Measurements from ENCODE around the gene KRTAP1-3. TPM values are rescaled to one million over a fixed set of nuclear protein-coding genes. Genes with fewer than 3 reads are reported as not detected.
"Not testable (repeated sequence)": the region's sequence is repeated elsewhere in the genome, so short reads cannot be mapped to it uniquely, and the experiment has no call there.

Gene KRTAP1-3
- total and polyA plus RNA-seq, 11 donors: not detected

DNA sequence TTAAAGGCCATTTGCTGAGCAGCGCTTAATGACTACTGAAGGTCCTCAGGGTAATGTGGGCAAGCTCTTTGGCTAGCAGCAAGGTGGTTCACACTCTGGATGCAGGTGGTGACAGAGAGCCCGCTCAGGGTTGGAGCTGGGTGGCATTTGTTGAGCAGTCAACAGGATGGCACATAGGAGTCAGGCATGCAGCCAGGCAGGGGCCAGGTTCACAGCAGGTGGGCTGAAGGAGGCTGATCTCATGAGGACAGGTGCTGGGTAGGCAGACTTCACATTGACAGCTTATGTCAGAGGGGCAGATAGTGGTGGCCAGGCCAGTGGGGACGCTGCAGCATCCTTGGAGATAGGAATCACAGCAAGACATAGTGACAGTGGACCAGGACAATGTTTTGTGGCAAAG, 30.3 kb downstream of the KRTAP1-3 start:
- no peaks in the 10 kb centered on the region for H3K4me1 ChIP-seq
- TF ChIP-seq CTCF (IDR thresholded peaks at IDR 0.05): no peak
- TF ChIP-seq POLR2A (IDR thresholded peaks at IDR 0.05): no peak
- no peaks in the 10 kb centered on the region for H3K9me3 ChIP-seq
- H3K4me3 ChIP-seq: no peak overlapping the region
- intact Hi-C loops (cut with DNase I): no loop called here
- no peak for DNase-seq
- 75 to 89% (median 84%) methylated on average over 3 of the region's 3 CpGs for WGBS, 4 donors
- H3K27ac ChIP-seq: no peak overlapping the region
- no peak for ATAC-seq
- peaks cover 0 to 10% (median 0%) of the 10 kb centered on the region in 9 donors for H3K27me3 ChIP-seq
- no peaks in the 10 kb centered on the region for H3K36me3 ChIP-seq

DNA sequence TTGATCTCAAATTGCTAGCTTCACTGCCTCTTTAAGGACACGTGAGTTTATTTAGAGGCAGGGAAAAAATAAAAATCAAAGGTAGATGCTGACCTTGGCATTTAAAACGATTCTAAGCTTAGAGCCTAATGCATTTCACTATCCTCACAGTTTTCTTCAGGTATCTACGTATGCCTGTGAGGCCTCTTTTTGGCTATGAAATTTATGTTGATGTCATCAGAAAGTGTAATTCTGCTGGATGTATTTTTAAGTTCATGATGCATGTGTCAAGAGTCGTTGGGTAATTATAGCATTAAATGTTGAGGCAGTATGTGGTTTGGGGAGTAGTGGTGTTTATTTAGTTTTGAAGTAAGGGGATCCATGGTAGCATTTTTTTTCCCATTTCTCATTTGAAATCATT, 30.7 kb downstream of the KRTAP1-3 start:
- ATAC-seq: no peak
- Histone ChIP-seq H3K36me3 (no peaks in the 10 kb centered on the region), H3K4me1 (no peaks in the 10 kb centered on the region), H3K27me3 (peaks cover 0 to 10% (median 0%) of the 10 kb centered on the region in 9 donors), H3K9me3 (no peaks in the 10 kb centered on the region), H3K4me3 (no peak overlapping the region), H3K27ac (no peak overlapping the region)
- 62 to 70% (median 69%) methylated on average over 4 of the region's 4 CpGs for WGBS, 4 donors
- no peak for DNase-seq
- intact Hi-C loops (cut with DNase I): no loop called here
- TF ChIP-seq CTCF (IDR thresholded peaks at IDR 0.05): no peak
- no peak for TF ChIP-seq POLR2A (IDR thresholded peaks at IDR 0.05)

DNA sequence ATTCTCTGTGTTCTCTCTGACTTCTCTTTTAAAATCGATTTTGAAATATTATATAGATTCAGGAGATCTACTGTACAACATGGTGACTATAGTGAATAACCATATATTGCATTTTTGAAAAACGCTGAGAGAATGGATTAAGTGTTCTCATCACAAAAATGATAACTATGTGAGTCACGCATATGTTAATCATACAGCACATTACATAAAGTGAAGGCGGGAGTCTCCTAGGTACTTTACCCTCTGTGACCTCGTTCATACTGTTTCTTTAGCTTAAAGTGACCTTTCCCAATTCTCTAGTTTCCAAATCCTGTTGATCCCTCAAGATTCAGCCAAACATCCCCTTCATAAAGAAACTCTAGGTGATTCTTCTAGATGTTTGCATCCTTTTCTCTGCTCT, 31.9 kb downstream of the KRTAP1-3 start:
- no peak for TF ChIP-seq POLR2A (IDR thresholded peaks at IDR 0.05)
- no peak for TF ChIP-seq CTCF (IDR thresholded peaks at IDR 0.05)
- 57 to 62% (median 61%) methylated on average over 5 of the region's 5 CpGs for WGBS, 4 donors
- intact Hi-C loops (cut with DNase I): no loop called here
- H3K9me3 ChIP-seq: no peaks in the 10 kb centered on the region
- no peak for ATAC-seq
- peaks cover 0 to 15% (median 0%) of the 10 kb centered on the region in 9 donors for H3K27me3 ChIP-seq
- no peak overlapping the region for H3K27ac ChIP-seq
- no peaks in the 10 kb centered on the region for H3K4me1 ChIP-seq
- DNase-seq: no peak
- no peaks in the 10 kb centered on the region for H3K36me3 ChIP-seq
- no peak overlapping the region for H3K4me3 ChIP-seq

- intact Hi-C loops (cut with DNase I): no loop called here
Observed at GRCh38 chr17:41001795-41002194, 32.9 kb downstream of the KRTAP1-3 start.

GRCh38 chr17:40999563-40999962, 35.1 kb downstream of the KRTAP1-3 start, which contains the start of gene KRTAP3-2:
TSS of gene KRTAP3-2 (minus strand) at chr17:40999906. CDS start at chr17:40999853, 53 bp downstream.
- H3K27ac ChIP-seq; H3K4me1 ChIP-seq; DNase-seq; H3K9me3 ChIP-seq; H3K4me3 ChIP-seq; H3K36me3 ChIP-seq; intact Hi-C loops (cut with DNase I); ATAC-seq: not testable (repeated sequence)
- 70 to 86% (median 72%) methylated on average over 6 of the region's 6 CpGs for WGBS, 4 donors
- H3K27me3 ChIP-seq: peaks cover 0 to 41% (median 8%) of the 10 kb centered on the region in 9 donors

More at GRCh38 chr17:41001795-41002194, 32.9 kb downstream of the KRTAP1-3 start:
- no peak overlapping the region for H3K27ac ChIP-seq
- H3K27me3 ChIP-seq: peaks cover 0 to 21% (median 5%) of the 10 kb centered on the region in 9 donors
- WGBS, 4 donors: 68 to 76% (median 72%) methylated on average over 4 of the region's 4 CpGs
- H3K4me3 ChIP-seq: no peak overlapping the region
- H3K4me1 ChIP-seq: no peaks in the 10 kb centered on the region
- DNase-seq: no peak
- TF ChIP-seq POLR2A (IDR thresholded peaks at IDR 0.05) (no peak), CTCF (IDR thresholded peaks at IDR 0.05) (no peak)
- no peaks in the 10 kb centered on the region for H3K36me3 ChIP-seq
- H3K9me3 ChIP-seq: no peaks in the 10 kb centered on the region
- ATAC-seq: no peak

All from heart left ventricle (tissue), 16 donors.